Umbilical cord (tissue), 2 donors: ENCODE data around the gene KLRC3. TPM values are rescaled to one million over a fixed set of nuclear protein-coding genes. Genes with fewer than 3 reads are reported as not detected.
"Not testable (repeated sequence)": the region's sequence is repeated elsewhere in the genome, so short reads cannot be mapped to it uniquely, and the experiment has no call there.

ENCODE experiments used
- DNase-seq: peaks from one replicate; pipeline ENCODE4 v3.0.0-alpha.2; 2015; ENCODE audit warnings: low spot score
- total RNA-seq: library from RNA; depleted of rRNA; stranded (reverse); fragments of >200 nt; gene quantifications from one replicate; pipeline ENCODE4 v1.2.3, GENCODE V29; 2014; ENCODE audit warnings: low replicate concordance; ENCODE audit not compliant: insufficient read depth

KLRC3 gene
- total RNA-seq, 1 donor from 2014 or later = not detected

DNA sequence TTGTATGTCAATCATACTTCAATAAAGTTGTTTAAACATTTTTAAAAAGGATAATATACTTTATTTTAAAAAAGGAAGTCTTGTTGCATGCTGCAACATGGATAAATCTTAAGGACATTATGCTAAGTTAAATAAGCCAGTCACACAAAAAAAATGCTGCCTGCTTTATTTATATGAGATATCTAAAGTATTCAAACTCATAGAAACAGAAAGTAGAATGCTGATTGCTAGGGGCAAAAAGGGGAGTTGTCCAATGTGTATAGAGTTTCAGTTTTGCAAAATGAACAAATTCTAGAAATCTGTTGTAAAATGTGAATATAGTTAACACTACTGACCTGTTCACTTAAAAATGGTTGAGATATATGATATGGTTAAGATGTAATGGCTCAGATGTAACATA, 19.6 kb downstream of the KLRC3 start:
- DNase-seq = no peak

DNA sequence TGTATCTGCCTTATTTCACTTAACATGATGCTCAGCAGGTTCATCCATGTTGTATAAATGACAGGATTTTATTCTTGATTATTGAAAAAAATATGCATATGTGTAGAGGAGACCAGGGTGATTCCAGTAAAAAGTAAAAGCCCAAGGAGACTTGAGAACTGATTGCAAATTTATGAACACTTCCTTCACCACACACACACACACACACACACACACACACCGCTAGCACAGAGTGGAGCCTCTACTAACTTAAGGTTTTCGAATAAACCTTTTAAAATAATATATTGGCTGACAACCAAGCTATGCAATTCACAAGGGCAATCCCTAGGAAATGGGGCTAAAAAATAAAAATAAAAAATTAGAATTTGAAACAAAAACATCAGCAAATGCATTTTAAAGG, 22.2 kb downstream of the KLRC3 start:
- DNase-seq = no peak

DNA sequence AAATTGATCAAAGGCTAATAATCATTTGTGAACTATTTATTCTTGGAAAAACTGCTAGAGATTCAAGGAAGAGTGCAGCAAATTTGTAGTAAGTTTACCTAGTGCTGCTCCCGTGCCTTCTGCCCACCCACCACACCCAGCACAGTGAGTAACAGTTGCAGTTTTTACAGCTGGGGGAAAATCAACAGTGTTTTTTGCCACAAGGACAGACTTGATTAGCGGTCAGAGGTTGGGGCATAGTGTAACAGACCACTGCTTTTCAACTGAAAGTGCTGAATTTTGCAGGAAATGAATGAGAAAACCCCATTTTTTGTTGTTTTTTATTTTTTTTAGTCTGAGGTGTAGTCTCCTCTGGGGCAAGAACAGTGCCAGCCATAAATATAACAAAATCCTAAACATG, 23.1 kb downstream of the KLRC3 start:
- no peak for DNase-seq

DNA sequence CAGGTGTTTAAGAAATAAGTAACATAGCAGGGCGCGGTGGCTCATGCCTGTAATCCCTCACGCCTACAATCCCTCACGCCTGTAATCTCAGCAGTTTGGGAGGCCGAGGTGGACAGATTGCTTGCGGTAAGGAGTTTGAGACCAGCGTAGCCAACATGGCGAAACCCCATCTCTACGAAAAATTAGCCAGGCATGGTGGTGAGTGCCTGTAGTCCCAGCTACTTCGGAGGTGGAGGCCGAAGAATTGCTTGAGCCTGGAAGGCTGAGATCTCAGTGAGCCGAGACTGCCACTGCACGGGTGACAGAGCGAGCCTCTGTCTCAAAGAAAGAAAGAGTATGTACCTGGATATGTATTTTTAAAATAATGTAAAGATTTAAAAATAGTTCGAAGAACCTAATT, 24.2 kb downstream of the KLRC3 start:
- DNase-seq = not testable (repeated sequence)

DNA sequence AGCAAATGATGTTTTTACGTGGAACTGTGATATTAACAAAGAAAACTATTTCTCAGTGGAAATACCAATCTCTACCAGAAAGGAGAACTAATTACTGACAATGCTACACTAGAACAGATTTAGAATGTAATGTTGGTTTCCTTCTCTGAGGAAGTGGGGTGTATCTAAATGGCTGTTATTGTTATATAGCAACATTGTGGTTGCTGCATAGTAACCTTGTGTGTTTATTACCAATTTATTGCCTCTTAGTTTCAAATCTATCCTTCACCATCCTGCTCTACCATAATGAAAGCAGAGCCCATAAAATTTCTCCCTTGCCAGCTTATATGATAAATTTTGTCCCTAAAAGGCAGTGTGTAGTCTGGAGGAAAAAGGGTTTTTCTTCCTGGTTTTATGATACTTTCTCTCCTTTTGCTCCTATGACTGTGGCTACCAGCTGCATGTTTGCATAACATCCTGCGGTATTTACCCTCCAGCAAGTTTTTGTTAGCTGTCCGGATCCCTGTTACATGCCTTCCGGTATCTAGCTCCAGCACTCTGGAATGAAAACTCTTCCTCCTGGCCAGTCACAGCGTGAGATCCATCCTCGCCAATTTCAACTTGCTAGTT, 24.9 kb downstream of the KLRC3 start:
- DNase-seq = peak; percentile 46

DNA sequence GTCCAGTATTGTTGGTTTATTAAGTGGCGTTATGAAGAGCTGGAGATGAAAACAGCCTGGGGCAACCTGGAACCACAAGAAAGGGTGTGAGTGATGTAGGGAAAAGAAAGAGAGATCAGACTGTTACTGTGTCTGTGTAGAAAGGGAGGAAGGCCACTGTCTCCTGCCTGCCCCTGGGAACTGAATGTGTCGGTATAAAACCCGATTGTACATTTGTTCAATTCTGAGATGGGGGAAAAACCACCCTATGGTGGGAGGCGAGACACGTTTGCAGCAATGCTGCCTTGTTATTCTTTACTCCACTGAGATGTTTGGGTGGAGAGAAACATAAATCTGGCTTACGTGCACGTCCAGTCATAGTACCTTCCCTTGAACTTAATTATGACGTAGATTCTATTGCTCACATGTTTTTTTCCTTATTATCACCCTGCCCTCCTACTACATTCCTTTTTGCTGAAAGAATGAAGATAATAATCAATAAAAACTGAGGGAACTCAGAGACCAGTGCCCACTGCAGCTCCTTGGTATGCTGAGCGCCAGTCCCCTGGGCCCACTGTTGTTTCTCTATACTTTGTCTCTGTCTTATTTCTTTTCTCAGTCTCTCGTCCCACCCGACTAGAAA, 25.8 kb downstream of the KLRC3 start:
- not testable (repeated sequence) for DNase-seq

DNA sequence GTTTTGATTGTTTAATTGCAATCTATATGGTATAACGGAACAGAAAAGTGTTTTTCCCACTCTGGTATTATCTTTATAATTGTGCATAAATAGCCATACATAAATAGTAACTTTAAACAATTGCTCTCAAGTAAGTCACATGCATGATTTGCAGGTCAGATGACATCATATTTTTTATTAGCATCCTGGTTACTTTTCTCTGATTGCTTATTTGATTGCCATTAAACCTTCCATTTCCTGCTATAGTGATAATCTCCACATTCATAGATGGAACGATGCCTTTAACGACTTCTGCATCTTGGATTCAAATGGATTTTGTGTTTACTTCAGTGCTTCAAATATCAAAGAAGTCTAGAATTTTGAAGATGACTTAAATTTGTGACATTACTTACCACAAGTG, 27.1 kb downstream of the KLRC3 start:
- no peak for DNase-seq

DNA sequence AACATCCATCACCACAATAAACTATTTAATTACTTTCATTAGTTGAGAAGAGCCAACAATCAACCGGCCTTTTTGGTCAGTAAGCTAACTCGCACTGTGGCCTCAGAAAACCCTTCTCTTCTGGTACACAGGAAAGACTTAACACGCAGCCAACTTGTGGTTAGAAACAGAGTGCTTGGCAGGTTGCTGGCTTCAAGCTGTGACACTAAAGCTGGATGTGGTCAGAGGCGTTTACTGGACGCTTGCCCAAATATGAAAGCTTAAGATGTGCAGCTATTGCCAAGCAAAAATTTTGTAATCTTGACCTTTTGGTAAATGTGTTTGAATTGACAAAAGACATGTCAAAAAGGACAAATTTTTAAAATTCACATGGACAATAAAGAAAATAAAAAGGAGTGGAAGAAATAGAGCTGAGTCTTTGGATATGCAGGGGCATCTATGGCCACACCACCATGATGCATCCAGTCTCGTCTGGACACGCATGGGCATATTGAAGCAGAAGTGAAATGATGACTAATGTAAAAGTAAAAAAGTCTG, 27.9 kb downstream of the KLRC3 start:
- peak; percentile 28 for DNase-seq

DNA sequence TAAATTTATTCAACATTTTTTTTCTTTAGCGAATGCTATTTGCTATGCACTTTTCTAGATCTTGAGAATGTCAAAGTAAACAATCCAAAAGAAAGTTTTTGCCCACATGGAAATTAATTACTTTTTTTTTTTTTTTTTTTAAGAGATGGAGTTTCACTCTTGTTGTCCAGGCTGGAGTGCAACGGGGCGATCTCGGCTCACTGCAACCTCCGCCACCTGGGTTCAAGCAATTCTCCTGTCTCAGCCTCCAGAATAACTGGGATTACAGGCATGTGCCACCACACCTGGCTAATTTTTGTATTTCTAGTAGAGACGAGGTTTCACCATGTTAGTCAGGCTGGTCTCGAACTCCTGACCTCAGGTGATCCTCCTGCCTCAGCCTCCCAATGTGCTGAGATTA, 29.4 kb downstream of the KLRC3 start:
- DNase-seq = not testable (repeated sequence)

DNA sequence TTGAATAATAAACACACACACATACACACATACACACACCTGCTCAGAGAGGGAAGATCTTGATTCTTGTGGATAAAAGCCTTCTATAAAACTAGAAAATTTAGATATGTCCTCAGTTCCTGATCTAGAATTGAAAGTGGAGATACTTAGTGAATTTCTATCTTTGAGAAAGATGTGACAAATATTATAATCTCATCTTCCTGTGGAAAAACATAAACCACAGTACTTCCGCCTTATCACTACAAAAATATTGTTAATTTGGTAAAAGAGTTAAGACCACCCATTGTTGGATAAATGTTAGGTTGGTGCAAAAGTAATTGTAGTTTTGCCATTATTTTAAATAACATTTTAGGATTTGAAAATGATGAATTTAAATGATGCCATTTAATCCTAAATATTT, 30.5 kb downstream of the KLRC3 start, which contains the start of gene KLRK1:
TSS of gene KLRK1 (minus strand) at position 138 of the 400 bp plus-strand sequence. CDS start 1,231 bp downstream, outside the sequence.
- no peak for DNase-seq

DNA sequence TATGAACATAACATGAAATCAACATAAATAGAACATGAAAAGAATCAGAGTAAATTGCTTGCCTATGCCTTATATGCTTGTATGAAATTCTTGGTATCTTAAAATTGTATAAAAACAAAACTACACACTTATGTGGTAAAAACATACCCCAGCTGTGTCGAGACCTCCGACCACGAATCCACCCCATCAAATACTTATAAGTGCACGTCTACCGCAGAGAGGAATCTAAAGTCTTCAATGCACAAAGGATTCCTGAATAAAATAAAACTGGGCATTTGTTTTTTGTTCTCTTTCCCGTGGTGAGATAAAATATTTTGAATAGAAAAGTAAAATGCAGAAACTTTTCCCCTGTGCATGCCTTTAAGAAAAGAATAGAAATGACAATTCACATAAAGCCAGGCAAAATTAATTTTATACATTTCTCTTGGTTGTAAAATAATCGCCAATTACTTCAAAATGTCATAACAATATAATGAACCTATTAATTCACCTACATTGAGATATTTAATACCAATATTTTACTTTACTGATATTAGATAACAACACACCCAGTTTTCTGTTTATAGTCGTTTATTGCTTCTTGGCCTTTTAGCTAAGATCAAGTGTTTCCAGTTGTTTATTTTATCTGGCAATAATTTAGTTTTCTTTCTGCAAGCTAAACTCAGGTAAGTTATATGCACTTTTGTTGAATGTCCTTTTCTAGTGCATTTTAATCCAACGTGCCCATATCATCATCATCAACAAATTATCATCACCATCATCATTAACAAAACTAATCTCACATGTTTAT, 31.6 kb downstream of the KLRC3 start:
- DNase-seq = no peak

DNA sequence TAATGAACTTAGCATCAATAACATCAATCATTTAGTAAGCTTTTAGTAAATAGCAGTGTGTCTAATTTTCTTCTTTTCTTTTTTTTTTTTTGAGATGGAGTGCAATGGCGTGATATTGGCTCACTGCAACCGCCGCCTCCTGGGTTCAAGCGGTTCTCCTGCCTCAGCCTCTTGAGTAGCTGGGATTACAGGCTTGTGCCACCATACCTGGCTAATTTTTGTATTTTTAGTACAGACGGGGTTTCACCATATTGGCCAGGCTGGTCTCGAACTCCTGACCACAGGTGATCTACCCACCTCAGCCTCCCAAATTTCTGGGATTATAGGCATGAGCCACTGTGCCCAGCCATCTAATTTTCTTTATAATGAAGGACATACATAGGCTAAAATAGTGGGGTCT, 32.9 kb downstream of the KLRC3 start:
- not testable (repeated sequence) for DNase-seq

DNA sequence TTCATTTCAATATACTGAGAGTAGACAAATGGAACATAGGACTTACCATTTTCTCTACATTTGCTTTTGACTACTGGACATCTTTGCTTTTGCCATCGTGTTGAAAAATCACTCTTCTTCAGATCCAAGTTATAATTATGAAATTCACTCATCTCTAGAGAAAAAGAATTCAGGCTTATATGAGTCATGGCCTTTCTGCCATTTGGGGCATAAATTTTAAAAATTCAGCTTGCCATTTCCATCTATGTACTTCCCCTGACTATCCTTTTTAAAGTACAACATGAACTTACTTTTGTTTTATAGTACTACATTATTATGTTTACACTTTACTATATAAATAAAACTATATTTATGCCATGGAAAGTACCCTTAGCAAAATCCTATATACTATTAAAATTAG, 33.5 kb downstream of the KLRC3 start:
- no peak for DNase-seq

DNA sequence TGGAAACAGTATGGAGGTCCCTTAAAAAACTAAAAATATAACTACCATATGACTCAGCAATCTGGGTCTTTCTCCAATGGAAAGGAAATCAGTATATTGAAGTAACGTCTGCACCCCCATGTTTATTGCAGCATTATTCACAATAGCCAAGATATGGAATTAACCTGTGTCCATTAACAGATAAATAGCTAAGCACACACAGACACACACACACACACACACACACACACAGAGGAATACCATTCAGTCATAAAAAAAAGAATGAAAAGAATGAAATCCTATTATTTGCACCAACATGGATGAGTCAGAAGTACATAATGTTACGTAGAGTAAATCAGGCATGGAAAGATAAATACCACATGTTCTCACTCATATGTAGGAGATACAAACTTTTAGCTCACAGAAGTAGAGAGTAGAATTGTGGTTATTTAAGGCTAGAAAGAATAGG, 35.2 kb downstream of the KLRC3 start:
- no peak for DNase-seq

DNA sequence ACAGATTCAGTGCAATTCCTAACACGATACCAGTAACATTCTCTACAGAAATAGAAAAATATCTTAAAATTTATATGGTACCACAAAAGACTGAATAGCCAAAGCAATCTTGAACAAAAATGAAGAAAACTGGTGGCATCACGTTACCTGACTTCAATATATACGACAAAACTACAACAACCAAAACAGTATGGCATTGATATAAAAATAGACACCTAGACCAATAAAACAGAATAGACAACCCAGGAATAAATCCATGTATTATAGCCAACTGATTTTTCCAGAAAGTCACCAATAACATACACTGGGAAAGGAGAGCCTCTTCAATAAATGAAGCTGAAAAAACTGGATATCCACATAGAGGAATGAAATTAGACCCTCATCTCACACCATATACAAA, 36.2 kb downstream of the KLRC3 start:
- no peak for DNase-seq

DNA sequence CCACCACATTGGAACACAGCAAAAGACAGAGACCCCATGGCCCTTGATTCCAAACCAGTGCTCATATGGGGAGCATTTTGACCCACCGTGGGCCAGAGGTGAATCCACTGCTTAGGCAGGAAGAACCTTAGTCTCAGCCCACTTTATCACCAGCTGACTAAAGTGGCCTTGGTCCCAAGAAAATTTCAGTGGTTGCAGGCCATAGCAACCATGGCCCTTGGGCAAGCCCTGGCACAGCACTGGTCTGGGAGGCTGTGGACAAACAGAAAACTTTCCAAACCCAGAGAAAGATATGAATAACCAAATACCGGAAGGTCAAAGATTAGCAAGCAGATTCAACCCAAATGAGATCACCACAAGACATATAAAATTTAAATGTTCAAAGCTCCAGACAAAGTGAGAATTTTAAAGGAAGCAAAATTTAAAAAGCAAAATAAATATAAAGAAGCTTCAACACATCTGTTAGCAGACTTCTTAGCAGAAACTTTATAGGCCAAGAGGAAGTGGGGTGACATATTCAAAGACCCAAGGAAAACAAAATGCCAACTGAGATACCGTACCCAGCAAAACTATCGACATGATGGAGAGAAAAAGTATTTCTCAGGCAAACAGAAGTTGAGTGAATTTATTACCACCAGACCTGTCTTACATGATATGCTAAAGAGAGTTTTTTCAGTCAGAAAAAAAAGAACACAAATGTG, 38.3 kb downstream of the KLRC3 start:
- DNase-seq = no peak

DNA sequence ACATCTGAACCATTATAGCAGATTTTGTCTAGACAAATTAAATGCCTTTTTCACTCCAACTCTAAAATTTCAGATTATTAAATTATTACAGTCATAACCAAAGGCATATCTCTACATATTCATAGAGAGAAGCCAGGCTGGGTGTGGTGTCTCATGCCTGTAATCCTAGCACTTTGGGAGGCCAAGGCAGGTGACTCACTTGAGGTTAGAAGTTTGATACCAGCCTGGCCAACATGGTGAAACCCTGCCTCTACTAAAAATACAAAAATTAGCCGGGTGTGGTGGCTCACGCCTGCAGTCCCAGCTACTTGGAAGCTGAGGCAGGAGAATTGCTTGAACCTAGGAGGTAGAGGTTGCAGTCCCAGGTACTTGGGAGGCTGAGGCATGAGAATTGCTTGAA, 41.7 kb downstream of the KLRC3 start:
- DNase-seq = not testable (repeated sequence)

DNA sequence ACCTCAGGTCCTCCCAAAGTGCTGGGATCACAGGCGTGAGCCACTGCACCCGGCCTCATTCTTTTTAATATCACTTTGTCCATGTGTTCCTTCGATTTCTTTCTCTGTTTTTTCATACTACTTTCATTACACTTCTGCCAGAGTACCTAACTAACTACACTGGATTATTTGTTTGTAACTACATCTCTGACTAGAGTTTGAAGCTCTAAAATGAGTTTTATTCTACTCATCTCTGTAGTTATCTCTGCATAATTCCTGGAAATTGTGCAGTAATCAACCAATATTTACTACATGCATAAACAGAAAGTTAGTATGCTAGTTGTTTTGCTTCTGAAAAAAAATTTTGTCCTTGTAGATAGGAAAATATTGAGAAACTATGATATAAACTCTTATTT, 45.8 kb downstream of the KLRC3 start:
- no peak for DNase-seq

DNA sequence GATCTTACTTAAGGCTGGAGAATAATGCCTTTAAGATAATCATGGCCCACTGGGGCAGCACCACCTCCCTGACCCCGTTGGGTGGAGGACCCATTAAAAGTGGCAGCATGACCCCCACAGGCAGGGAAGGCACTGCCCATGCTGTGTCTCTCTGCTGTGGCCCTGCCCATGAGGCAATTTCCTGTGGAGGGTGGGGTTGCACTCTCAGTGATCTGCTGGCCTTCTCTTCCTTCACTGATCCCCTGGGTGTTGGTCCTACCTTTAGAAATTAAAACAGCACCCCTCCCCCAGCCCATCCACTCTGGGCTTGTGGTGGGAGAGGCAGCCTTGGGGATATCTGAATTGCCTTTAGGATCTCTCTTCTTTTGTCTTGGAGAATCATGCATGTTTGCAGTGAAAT, 47.8 kb downstream of the KLRC3 start:
- DNase-seq = no peak

DNA sequence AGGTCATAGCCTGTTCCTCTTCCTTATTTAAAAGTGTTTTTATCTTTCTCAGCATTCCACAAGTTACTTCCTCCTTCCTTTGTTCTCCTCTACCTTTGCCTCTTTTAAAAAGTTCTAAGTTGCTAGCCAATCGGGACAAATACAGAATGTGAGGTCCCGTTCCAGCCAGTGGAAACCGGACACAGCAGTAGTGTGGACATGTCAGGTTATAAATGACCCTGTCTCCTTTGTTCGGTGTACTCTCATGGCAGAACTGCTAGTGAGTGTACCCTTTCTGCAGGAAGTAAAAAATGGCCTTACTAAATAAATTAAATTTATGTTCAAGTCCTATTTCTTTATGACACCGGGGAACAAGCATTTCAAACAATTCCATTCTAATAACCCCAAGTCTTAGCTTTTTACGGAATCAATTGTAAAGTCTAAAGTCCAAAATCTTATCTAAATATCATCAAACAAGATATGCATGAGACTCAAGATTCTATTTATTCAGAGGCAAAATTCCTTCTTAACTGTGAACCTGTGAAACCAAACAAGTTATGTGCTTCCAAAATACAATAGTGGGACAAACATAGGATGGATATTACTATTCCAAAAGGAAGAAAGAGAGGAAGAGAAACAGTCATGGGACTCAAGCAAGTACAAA, 48.4 kb downstream of the KLRC3 start:
- not testable (repeated sequence) for DNase-seq
